Glutamatergic neuron (in vitro differentiated cells): ENCODE measurements around the gene FRMD4A. TPM values are rescaled to one million over a fixed set of nuclear protein-coding genes. Genes with fewer than 3 reads are reported as not detected.
A peak's percentile ranks its signal among the peaks of the same experiment; 100 is the strongest.

Experiments
- DNase-seq: peaks from one replicate; pipeline ENCODE4 v3.0.0; 2022
- H3K27ac Mint-ChIP-seq: one replicate; pipeline ENCODE4 v1.8.0; 2020; ENCODE audit warnings: mild to moderate bottlenecking, mixed read lengths, inconsistent platforms; ENCODE audit not compliant: unreplicated experiment
- H3K27me3 Mint-ChIP-seq: one replicate; pipeline ENCODE4 v1.8.0; 2020; ENCODE audit warnings: mild to moderate bottlenecking, moderate library complexity, mixed read lengths, inconsistent platforms; ENCODE audit not compliant: unreplicated experiment
- H3K36me3 Mint-ChIP-seq: one replicate; pipeline ENCODE4 v1.8.0; 2020; ENCODE audit warnings: mild to moderate bottlenecking, mixed read lengths, inconsistent platforms; ENCODE audit not compliant: unreplicated experiment
- H3K4me1 Mint-ChIP-seq: one replicate; pipeline ENCODE4 v1.8.0; 2020; ENCODE audit warnings: mild to moderate bottlenecking, low read depth, mixed read lengths, inconsistent platforms; ENCODE audit not compliant: unreplicated experiment
- H3K4me3 Mint-ChIP-seq: one replicate; pipeline ENCODE4 v1.8.0; 2020; ENCODE audit warnings: mild to moderate bottlenecking, mixed read lengths, inconsistent platforms; ENCODE audit not compliant: unreplicated experiment
- H3K9me3 Mint-ChIP-seq: one replicate; pipeline ENCODE4 v1.8.0; 2020; ENCODE audit warnings: mild to moderate bottlenecking, moderate library complexity, mixed read lengths, inconsistent platforms; ENCODE audit not compliant: unreplicated experiment
- total RNA-seq: library from RNA; stranded (reverse); fragmentation: NEBNext Ultra II Directional; extraction: Animal tissue kit (Norgen Biotek cat#: 25700); gene quantifications from one replicate; pipeline ENCODE4 v1.2.1, GENCODE V29; 2021; ENCODE audit not compliant: unreplicated experiment
- TF ChIP-seq, protein P1 (sequence below): fragments of 200-600 bp; sonication (generic); IDR thresholded peaks from one replicate; pipeline ENCODE4 v1.5.0; 2021; ENCODE audit not compliant: partially characterized antibody, unreplicated experiment

FRMD4A gene
- total RNA-seq, 1 donor from 2014 or later = 70.6 TPM

GRCh38 chr10:13674645-13675588 lies 655.8 kb downstream of the FRMD4A start:
- Mint-ChIP-seq H3K27me3 (no peaks in the 10 kb centered on the region), H3K36me3 (no peaks in the 10 kb centered on the region), H3K4me1 (peaks cover 16% of the 10 kb centered on the region), H3K4me3 (no peak overlapping the region), H3K9me3 (no peaks in the 10 kb centered on the region), H3K27ac (no peak overlapping the region)
- TF ChIP-seq, protein P1, sequence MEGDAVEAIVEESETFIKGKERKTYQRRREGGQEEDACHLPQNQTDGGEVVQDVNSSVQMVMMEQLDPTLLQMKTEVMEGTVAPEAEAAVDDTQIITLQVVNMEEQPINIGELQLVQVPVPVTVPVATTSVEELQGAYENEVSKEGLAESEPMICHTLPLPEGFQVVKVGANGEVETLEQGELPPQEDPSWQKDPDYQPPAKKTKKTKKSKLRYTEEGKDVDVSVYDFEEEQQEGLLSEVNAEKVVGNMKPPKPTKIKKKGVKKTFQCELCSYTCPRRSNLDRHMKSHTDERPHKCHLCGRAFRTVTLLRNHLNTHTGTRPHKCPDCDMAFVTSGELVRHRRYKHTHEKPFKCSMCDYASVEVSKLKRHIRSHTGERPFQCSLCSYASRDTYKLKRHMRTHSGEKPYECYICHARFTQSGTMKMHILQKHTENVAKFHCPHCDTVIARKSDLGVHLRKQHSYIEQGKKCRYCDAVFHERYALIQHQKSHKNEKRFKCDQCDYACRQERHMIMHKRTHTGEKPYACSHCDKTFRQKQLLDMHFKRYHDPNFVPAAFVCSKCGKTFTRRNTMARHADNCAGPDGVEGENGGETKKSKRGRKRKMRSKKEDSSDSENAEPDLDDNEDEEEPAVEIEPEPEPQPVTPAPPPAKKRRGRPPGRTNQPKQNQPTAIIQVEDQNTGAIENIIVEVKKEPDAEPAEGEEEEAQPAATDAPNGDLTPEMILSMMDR = no peak
- no peak for DNase-seq

- Mint-ChIP-seq H3K36me3 (no peaks in the 10 kb centered on the region), H3K4me1 (peaks cover 16% of the 10 kb centered on the region), H3K9me3 (no peaks in the 10 kb centered on the region), H3K27me3 (no peaks in the 10 kb centered on the region), H3K27ac (peak overlapping the region; percentile 45), H3K4me3 (peak overlapping the region; percentile 50)
- no peak for DNase-seq
- TF ChIP-seq, protein P1 = no peak
Measured at GRCh38 chr10:13673156-13673555, 657.6 kb downstream of the FRMD4A start.

GRCh38 chr10:13672548-13672947 lies 658.2 kb downstream of the FRMD4A start:
- TF ChIP-seq, protein P1 = no peak
- Mint-ChIP-seq H3K4me3 (peak overlapping the region; percentile 66), H3K27me3 (no peaks in the 10 kb centered on the region), H3K9me3 (no peaks in the 10 kb centered on the region), H3K36me3 (no peaks in the 10 kb centered on the region), H3K4me1 (peaks cover 16% of the 10 kb centered on the region), H3K27ac (no peak overlapping the region)
- DNase-seq = peak; percentile 31

GRCh38 chr10:13671904-13672303 lies 658.8 kb downstream of the FRMD4A start:
- Mint-ChIP-seq H3K27ac (no peak overlapping the region), H3K27me3 (no peaks in the 10 kb centered on the region), H3K9me3 (no peaks in the 10 kb centered on the region), H3K36me3 (no peaks in the 10 kb centered on the region), H3K4me1 (peaks cover 16% of the 10 kb centered on the region), H3K4me3 (no peak overlapping the region)
- TF ChIP-seq, protein P1 = no peak
- DNase-seq = no peak

- H3K4me3 Mint-ChIP-seq = no peak overlapping the region
- DNase-seq = no peak
- TF ChIP-seq, protein P1 = no peak
- no peaks in the 10 kb centered on the region for H3K36me3 Mint-ChIP-seq
- H3K27ac Mint-ChIP-seq = no peak overlapping the region
- H3K9me3 Mint-ChIP-seq = no peaks in the 10 kb centered on the region
- H3K27me3 Mint-ChIP-seq = no peaks in the 10 kb centered on the region
- H3K4me1 Mint-ChIP-seq = peaks cover 16% of the 10 kb centered on the region
Measured at GRCh38 chr10:13670311-13670710, 660.4 kb downstream of the FRMD4A start.
